ENCODE results near the gene MED31. TPM values are rescaled to one million over a fixed set of nuclear protein-coding genes. Genes with fewer than 3 reads are reported as not detected.
"Not testable (repeated sequence)": the region's sequence is repeated elsewhere in the genome, so short reads cannot be mapped to it uniquely, and the experiment has no call there.

Gene MED31
- total and polyA plus RNA-seq, 2 of the 4 experiments (the other 2 are of a cell fraction), result 5.6 to 11.6 TPM

DNA sequence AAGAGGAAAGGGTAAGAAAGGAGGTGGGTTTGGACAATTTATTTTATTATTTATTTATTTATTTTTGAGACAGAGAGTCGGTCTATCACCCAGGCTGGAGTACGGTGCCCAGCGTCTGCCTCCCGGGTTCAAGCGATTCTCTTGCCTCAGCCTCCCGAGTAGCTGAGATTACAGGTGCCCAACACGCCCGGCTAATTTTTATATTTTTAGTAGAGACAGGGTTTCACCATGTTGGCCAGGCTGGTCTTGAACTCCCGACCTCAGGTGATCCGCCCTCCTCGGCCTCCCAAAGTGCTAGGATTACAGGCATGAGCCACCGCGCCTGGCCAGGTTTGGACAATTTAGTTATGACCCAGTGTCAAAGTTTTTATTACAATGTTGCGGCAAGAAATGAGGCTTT is 11.8 kb upstream of the MED31 start:
- H3K23ac ChIP-seq (ENCODE audit: low read depth, low read length); H2BK15ac ChIP-seq (ENCODE audit: low read depth, low read length); DNase-seq; H2BK20ac ChIP-seq (ENCODE audit: low read depth, low read length); H3K79me1 ChIP-seq (ENCODE audit: low read depth in 1 of 2, low read length in 2 of 2); H4K91ac ChIP-seq (ENCODE audit: insufficient read depth, low read depth, low read length); H2BK5ac ChIP-seq (ENCODE audit: low read depth, low read length, poor library complexity, severe bottlenecking); H3K4ac ChIP-seq (ENCODE audit: low read depth, low read length); H4K5ac ChIP-seq (ENCODE audit: low read depth, low read length); BruUV-seq (replicated peaks); H3K4me3 ChIP-seq (ENCODE audit: insufficient read depth, low read depth, low read length); H2AK9ac ChIP-seq (replicated peaks; ENCODE audit: low read depth, low read length, poor library complexity); H3K27ac ChIP-seq (ENCODE audit: insufficient read depth, low read length); H3K4me2 ChIP-seq (ENCODE audit: low read depth, low read length); H3K9me1 ChIP-seq (ENCODE audit: insufficient read depth, low read length); H3K18ac ChIP-seq (ENCODE audit: low read depth, low read length); H2BK120ac ChIP-seq (ENCODE audit: low read depth, low read length); H4K20me1 ChIP-seq (ENCODE audit: insufficient read depth, low read length); ATAC-seq (ENCODE audit: low read depth); H3K9me3 ChIP-seq (ENCODE audit: control insufficient read depth, insufficient read depth, low read length); H3K36me3 ChIP-seq (ENCODE audit: control insufficient read depth, insufficient read depth, low read length); H3K14ac ChIP-seq (replicated peaks; ENCODE audit: low read depth, low read length); H4K8ac ChIP-seq (ENCODE audit: low read depth in 2 of 2, low read length in 2 of 2); H3K9ac ChIP-seq (ENCODE audit: low read depth, low read length); H2AFZ ChIP-seq (replicated peaks; ENCODE audit: low read length, poor library complexity); dilution Hi-C loops (cut with HindIII; ENCODE audit: low sequenced_read_pairs, unreplicated experiment); POLR2A ChIA-PET (ENCODE audit: unreplicated experiment); H3K56ac ChIP-seq (ENCODE audit: extremely low read depth, insufficient read depth, low read length); H3K4me1 ChIP-seq (ENCODE audit: control insufficient read depth, insufficient read depth, low read length); CTCF ChIA-PET; H2AK5ac ChIP-seq (ENCODE audit: low read depth, low read length): not testable (repeated sequence)
- in situ Hi-C loops (cut with MboI; ENCODE audit: low sequenced_read_pairs) (loop anchor here (10.0 kb wide), 3 partner anchors 132 to 352 kb away; partner anchors contain the start of genes RNASEK and TEKT1), intact Hi-C loops (cut with micrococcal nuclease) (loop anchor here (10.0 kb wide), 1 partner anchor 92 kb away; the partner anchor contains the start of gene XAF1)
- WGBS, 2 experiments (ENCODE audit: extremely low coverage in 2 of 2, insufficient read length in 1 of 2), result 100% methylated on average over 1 of the region's 14 CpGs; no CpG with 5 or more reads in 1 of the 2 experiments
- H3K27me3 ChIP-seq (ENCODE audit: control insufficient read depth, insufficient read depth, low read length), result peaks cover 37% of the 10 kb centered on the region
